ENCODE results near the gene APOBEC2.

- TF ChIP-seq POLR2A (IDR thresholded peaks at IDR 0.05; ENCODE audit: low read depth, low read length) (no peak), POLR2AphosphoS5 (IDR thresholded peaks at IDR 0.05; ENCODE audit: low read depth, low read length) (no peak), TAF1 (IDR thresholded peaks at IDR 0.05; ENCODE audit: low read depth, low read length) (no peak), POU2F2 (IDR thresholded peaks at IDR 0.05; ENCODE audit: low read depth, low read length) (no peak)
Observed at GRCh38 chr6:41098366-41098765, 45.4 kb downstream of the APOBEC2 start.

All from GM12891 (cell line).